Measurements from ENCODE around the gene DDX46. TPM values are rescaled to one million over a fixed set of nuclear protein-coding genes. Genes with fewer than 3 reads are reported as not detected.
"Not testable (repeated sequence)": the region's sequence is repeated elsewhere in the genome, so short reads cannot be mapped to it uniquely, and the experiment has no call there.

DDX46 gene
- total RNA-seq, 1 experiment from 2014 or later: 27.9 TPM

DNA sequence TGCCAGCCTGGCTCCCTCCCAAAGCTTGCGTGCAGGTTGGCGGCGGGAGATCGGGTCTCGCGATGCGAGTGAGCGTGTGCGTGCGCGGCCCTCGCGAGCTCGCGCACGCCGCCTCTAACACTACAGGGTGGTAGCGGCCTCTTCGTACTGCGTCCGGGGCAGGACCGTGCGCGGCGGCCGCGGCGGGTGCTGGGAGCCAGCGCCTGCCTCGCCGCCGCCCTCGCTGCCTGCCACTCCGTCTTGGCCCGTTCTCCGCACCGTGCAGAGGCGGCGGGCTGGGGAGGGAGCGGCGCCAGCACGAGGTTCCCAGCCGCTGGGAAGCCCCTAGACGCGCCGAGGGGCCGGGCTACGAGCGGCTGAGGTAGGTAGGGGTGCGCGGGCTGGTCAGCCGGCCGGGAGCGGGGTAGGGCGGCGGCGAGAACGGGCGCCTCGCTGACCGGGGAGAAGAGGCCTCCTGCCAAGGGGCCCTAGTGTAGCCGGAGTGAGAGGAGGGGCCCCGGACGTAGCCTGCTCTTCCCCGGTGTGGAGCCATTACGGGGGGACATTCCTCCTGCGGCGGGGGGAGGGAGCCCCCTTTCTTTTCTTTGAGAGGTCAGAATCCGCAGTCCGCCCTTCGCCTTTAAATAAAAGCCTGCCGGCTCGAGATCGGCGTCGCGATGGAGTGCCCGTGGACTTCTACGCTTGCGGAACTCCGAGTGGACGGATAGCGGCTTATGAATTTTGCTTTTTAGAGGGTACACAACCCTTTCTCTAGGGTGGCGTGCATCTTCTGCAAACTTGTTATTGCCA, 87.5 kb downstream of the DDX46 start, which contains the start of gene C5orf24:
C5orf24 (plus strand) TSS at position 117 of the 789 bp plus-strand sequence. CDS start 8,933 bp downstream, outside the sequence.
- Histone ChIP-seq H3K27me3 (ENCODE audit: control insufficient read depth, insufficient read depth, low read length) (no peaks in the 10 kb centered on the region), H3K4me3 (ENCODE audit: insufficient read depth, low read depth, low read length) (peak within 1 kb of the TSS; percentile 63), H3K36me3 (replicated peaks; ENCODE audit: control insufficient read depth, insufficient read depth, low read length) (no peaks in the 10 kb centered on the region; the same call in none of the 2 replicates)
- DNase-seq: peak; percentile 90

DNA sequence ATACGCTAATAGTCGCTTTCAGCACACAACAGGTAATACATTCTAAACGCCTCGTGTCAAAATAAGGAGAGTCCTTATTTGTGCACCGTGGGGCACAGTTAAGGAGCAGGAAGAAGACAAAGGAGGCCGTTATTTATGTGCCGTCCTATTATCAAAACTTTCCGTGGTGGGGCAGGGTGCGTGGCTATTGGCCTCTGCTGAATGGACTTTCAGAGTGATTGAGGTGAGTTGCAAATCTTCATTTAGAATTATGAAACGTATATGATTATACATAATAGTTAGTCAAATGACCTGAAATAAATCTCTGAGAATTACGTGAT, 88.0 kb downstream of the DDX46 start:
- no peaks in the 10 kb centered on the region for H3K27me3 ChIP-seq (ENCODE audit: control insufficient read depth, insufficient read depth, low read length)
- peak; percentile 26 for DNase-seq
- no peaks in the 10 kb centered on the region; the same call in none of the 2 replicates for H3K36me3 ChIP-seq (replicated peaks; ENCODE audit: control insufficient read depth, insufficient read depth, low read length)
- H3K4me3 ChIP-seq (ENCODE audit: insufficient read depth, low read depth, low read length): peak overlapping the region; percentile 63

- H3K4me3 ChIP-seq (ENCODE audit: insufficient read depth, low read depth, low read length); H3K27me3 ChIP-seq (ENCODE audit: control insufficient read depth, insufficient read depth, low read length); DNase-seq; H3K36me3 ChIP-seq (replicated peaks; ENCODE audit: control insufficient read depth, insufficient read depth, low read length): not testable (repeated sequence)
These were observed 90.9 kb downstream of the DDX46 start for GRCh38 chr5:134849434-134849933.

GRCh38 chr5:134851307-134851923, 92.8 kb downstream of the DDX46 start:
- DNase-seq: peak; percentile 22
- Histone ChIP-seq H3K36me3 (replicated peaks; ENCODE audit: control insufficient read depth, insufficient read depth, low read length) (peaks cover 7% of the 10 kb centered on the region), H3K4me3 (ENCODE audit: insufficient read depth, low read depth, low read length) (no peak overlapping the region), H3K27me3 (ENCODE audit: control insufficient read depth, insufficient read depth, low read length) (no peaks in the 10 kb centered on the region)

- not testable (repeated sequence) for H3K36me3 ChIP-seq (replicated peaks; ENCODE audit: control insufficient read depth, insufficient read depth, low read length); H3K4me3 ChIP-seq (ENCODE audit: insufficient read depth, low read depth, low read length); DNase-seq
These were observed 97.9 kb downstream of the DDX46 start for GRCh38 chr5:134856465-134856864.

DNA sequence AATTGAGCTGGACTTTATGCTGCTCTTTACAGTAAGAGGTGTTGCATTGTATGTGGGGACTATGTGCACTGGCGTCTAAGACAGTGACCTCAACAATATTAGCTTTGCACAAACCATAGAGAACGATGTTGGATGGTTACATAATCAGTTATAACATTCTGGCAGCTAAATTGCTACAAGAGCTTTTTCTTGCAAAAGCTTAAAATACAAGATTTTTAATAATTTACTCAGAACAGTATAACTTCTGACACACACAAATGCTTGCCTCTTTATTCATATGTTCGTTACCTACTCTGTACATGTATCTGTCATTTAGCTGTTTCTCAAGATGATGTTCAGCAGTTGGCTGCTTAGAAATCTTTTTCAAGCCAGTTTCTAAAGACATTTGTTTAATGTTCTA, 98.8 kb downstream of the DDX46 start:
- peaks cover 7% of the 10 kb centered on the region for H3K36me3 ChIP-seq (replicated peaks; ENCODE audit: control insufficient read depth, insufficient read depth, low read length)
- no peak overlapping the region for H3K4me3 ChIP-seq (ENCODE audit: insufficient read depth, low read depth, low read length)
- no peaks in the 10 kb centered on the region for H3K27me3 ChIP-seq (ENCODE audit: control insufficient read depth, insufficient read depth, low read length)
- DNase-seq: no peak

More at GRCh38 chr5:134856465-134856864, 97.9 kb downstream of the DDX46 start:
- not testable (repeated sequence) for H3K27me3 ChIP-seq (ENCODE audit: control insufficient read depth, insufficient read depth, low read length)

GRCh38 chr5:134864707-134865106, 106.1 kb downstream of the DDX46 start:
- Histone ChIP-seq H3K27me3 (ENCODE audit: control insufficient read depth, insufficient read depth, low read length) (no peaks in the 10 kb centered on the region), H3K4me3 (ENCODE audit: insufficient read depth, low read depth, low read length) (no peak overlapping the region), H3K36me3 (replicated peaks; ENCODE audit: control insufficient read depth, insufficient read depth, low read length) (no peaks in the 10 kb centered on the region)
- no peak for DNase-seq

DNA sequence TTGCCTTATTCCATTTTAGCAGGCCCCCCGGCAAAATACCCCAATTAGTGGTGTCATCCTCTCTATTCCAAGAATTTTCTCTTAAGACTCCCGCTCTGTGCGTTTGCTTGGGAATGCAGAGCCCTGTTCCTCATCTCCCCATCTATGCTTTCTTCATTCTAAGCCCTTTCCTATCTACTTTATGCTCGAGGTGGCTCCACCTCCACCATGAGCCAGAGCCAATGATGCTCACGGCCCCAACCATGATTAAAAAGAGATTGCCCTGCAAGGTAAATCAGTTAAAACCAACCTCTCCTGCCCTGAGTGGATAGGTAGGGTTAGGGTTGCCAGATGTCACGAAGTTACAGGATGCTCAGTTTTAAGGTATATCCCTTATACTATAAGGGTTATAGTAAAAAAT, 114.9 kb downstream of the DDX46 start:
- Histone ChIP-seq H3K36me3 (replicated peaks; ENCODE audit: control insufficient read depth, insufficient read depth, low read length) (no peaks in the 10 kb centered on the region), H3K27me3 (ENCODE audit: control insufficient read depth, insufficient read depth, low read length) (no peaks in the 10 kb centered on the region), H3K4me3 (ENCODE audit: insufficient read depth, low read depth, low read length) (peak overlapping the region; percentile 89; the same call in 1 of the 2 replicates)
- peak; percentile 51 for DNase-seq

DNA sequence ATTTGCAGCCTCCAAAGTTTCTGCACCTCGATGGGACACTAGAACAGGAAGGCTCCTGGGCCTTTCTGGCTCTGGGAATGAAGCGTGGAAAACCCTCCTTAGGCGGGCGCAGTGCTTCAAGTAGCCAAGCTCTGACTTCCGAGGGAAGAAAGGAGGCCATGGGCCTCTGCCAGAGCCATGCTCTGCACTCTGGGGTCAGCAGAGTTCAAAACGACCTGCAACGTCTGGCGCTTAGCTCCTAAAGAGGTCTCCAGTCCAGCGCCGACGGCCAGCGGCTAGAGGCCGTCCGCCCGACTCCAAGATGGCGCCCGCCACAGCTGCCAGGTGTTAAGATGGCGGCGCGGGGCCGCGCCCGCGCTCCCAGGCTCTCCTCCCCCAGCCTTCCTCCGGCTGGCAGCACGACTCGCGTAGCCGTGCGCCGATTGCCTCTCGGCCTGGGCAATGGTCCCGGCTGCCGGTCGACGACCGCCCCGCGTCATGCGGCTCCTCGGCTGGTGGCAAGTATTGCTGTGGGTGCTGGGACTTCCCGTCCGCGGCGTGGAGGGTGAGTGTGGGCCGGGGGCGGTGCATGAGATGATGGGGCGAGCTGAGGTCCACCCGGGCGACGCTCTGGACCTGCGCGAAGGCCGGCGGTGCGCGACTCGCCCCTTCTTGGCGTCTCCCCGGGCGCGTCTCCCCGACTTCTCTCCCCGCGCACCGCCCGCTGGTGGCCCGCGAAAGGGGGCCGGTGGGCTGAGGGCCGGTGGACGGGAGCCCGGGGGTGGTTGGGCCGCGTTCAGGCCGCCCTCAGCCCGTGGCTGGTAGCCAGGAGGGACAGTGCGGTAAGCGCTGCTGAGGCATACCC, 115.6 kb downstream of the DDX46 start, which contains the start of gene TXNDC15:
TXNDC15 (plus strand) TSS at position 385 of the 844 bp plus-strand sequence; CDS start at position 442, 57 bp downstream.
- DNase-seq: peak; percentile 96
- no peaks in the 10 kb centered on the region for H3K27me3 ChIP-seq (ENCODE audit: control insufficient read depth, insufficient read depth, low read length)
- peak within 1 kb of the TSS; percentile 89 for H3K4me3 ChIP-seq (ENCODE audit: insufficient read depth, low read depth, low read length)
- no peaks in the 10 kb centered on the region for H3K36me3 ChIP-seq (replicated peaks; ENCODE audit: control insufficient read depth, insufficient read depth, low read length)

- peak overlapping the region; percentile 89 for H3K4me3 ChIP-seq (ENCODE audit: insufficient read depth, low read depth, low read length)
- H3K27me3 ChIP-seq (ENCODE audit: control insufficient read depth, insufficient read depth, low read length): no peaks in the 10 kb centered on the region
- peak; percentile 48 for DNase-seq
- H3K36me3 ChIP-seq (replicated peaks; ENCODE audit: control insufficient read depth, insufficient read depth, low read length): no peaks in the 10 kb centered on the region
These were observed 116.5 kb downstream of the DDX46 start for GRCh38 chr5:134874831-134875655.

- Histone ChIP-seq H3K27me3 (ENCODE audit: control insufficient read depth, insufficient read depth, low read length) (no peaks in the 10 kb centered on the region), H3K36me3 (replicated peaks; ENCODE audit: control insufficient read depth, insufficient read depth, low read length) (no peaks in the 10 kb centered on the region), H3K4me3 (ENCODE audit: insufficient read depth, low read depth, low read length) (no peak overlapping the region)
- DNase-seq: peak; percentile 23
These were observed 118.6 kb downstream of the DDX46 start for GRCh38 chr5:134877159-134877558.

- no peaks in the 10 kb centered on the region for H3K36me3 ChIP-seq (replicated peaks; ENCODE audit: control insufficient read depth, insufficient read depth, low read length)
- H3K4me3 ChIP-seq (ENCODE audit: insufficient read depth, low read depth, low read length): no peak overlapping the region
- DNase-seq: no peak
- H3K27me3 ChIP-seq (ENCODE audit: control insufficient read depth, insufficient read depth, low read length): no peaks in the 10 kb centered on the region
These were observed 119.8 kb downstream of the DDX46 start for GRCh38 chr5:134878403-134878802.

DNA sequence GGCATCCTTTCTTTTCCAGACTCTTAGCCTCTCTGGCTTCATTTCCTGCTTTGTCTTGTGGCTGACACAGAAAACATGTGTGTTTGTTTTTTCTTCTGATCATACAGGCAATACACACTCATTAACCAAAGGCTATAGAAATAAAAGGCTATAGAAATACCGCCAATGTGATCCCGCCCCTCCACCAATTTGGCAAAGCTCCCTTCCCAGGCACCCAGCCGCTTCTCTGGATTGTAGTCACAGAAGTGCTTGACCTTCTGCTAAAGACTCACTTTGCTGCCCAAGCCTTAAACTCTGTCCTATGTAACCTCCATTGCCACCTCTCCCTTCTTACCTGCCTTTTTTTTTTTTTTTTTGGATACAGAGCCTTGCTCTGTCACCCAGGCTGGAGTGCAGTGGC, 120.9 kb downstream of the DDX46 start:
- H3K36me3 ChIP-seq (replicated peaks; ENCODE audit: control insufficient read depth, insufficient read depth, low read length): no peaks in the 10 kb centered on the region
- no peak overlapping the region for H3K4me3 ChIP-seq (ENCODE audit: insufficient read depth, low read depth, low read length)
- H3K27me3 ChIP-seq (ENCODE audit: control insufficient read depth, insufficient read depth, low read length): no peaks in the 10 kb centered on the region
- no peak for DNase-seq

Data from H7 (cell line).